Subcutaneous adipose tissue (tissue), 4 donors: ENCODE data around the gene FRRS1. TPM values are rescaled to one million over a fixed set of nuclear protein-coding genes. Genes with fewer than 3 reads are reported as not detected.

ENCODE experiments used
- CTCF ChIP-seq: fragments of 450-650 bp; IDR thresholded peaks from one replicate; pipeline ENCODE4 v1.5.1; 2016; ENCODE audit warnings: low read depth, mild to moderate bottlenecking, control low read depth, antibody characterized with exemption, moderate library complexity
- total RNA-seq, 4 donors: library from RNA; depleted of rRNA; stranded (reverse); fragments of >200 nt; gene quantifications; one replicate each; pipeline ENCODE4 v1.1.0, GENCODE V29; 2016

Gene FRRS1
- total RNA-seq, 4 donors from 2014 or later, result 2.4 to 31.4 (median 8.7) TPM

- no peak for TF ChIP-seq CTCF
Observed at GRCh38 chr1:99755664-99756063, 10.8 kb downstream of the FRRS1 start.

DNA sequence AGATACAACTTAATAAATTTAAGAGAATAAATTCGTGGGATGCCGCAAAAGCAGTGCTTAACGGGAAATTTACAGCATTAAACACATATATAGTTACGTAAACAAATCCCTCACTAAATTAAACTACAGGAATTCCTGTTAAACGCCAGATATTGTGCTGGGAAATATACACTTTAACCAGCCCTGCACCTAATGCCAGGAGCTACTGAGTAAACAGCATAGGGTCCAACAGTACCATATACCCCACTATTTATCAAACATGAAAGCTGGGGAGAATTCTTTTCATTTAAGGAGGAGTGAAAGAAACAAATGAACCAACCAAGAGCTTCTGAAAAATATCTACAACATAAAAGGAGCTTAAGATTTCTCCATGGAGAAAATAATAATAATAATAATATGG is 11.7 kb downstream of the FRRS1 start:
- TF ChIP-seq CTCF, result no peak

DNA sequence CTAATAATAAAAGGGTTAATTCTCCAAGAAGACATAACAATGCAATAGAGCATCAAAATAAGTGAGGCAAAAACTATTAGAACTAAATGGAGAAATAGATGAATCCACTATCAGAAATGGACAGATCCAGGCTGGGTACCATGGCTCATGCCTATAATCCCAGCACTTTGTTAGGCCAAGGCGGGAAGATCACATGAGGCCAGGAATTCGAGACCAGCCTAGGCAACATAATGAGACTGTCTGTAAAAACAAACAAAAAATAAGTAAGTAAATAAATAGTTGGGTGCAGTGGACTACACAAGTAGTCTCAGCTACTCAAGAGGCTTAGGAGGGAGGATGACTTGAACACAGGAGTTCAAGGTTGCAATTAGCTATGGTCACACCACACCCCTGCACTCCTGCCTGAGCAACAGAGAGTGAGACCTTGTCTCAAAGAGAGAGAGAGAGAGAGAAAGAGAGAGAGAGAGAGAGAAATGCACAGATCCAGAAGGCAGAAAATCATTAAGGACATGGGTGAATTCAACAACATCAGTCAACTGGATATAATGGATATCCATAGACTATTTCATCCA is 12.3 kb downstream of the FRRS1 start:
- TF ChIP-seq CTCF, result no peak

DNA sequence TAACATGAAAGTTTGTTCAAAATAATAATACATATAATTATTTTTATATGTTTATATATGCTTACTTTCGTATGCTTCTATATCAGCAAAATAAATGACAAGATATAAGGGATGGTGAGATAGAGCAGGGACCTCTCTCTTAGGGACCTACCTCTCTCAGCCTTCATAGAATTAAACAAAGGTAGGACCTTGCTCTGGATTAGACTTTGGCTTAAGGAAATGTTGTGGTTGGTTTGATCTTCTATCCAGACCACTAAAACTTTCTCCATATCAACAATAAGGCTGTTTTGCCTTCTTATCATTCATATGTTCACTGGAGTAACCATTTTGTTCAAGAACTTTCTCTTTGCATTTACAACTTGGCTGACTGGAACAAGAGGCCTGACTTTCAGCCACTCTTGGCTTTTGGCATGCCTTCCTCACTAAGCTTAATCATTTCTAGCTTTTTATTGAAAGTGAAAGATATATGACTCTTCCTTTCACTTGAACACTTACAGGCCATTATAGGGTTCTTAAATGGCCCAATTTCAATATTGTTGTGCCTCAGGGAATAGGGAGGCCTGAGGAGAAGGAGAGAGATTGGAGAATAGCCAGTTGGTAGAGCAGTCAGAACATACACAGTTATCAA is 14.4 kb downstream of the FRRS1 start:
- no peak for TF ChIP-seq CTCF

GRCh38 chr1:99749504-99750347 is 16.7 kb downstream of the FRRS1 start:
- no peak for TF ChIP-seq CTCF

DNA sequence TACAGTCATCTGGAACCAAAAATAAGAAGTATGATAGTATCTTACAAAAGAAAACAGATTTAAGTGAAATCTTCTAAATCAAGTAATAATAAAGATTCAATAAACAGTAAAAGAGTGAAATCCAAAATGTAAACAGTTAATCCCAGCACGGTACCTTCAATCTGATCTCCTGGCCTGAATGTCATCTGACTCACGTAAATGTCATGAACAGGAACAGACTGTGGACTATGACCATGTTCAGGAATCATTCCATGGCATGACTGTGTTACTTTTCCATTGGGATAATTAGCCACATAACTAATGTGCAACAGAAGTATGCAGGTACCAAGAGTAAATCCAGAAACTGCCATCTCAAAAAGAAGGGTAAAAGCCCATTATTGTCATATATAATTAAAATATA is 18.0 kb downstream of the FRRS1 start:
- no peak for TF ChIP-seq CTCF

DNA sequence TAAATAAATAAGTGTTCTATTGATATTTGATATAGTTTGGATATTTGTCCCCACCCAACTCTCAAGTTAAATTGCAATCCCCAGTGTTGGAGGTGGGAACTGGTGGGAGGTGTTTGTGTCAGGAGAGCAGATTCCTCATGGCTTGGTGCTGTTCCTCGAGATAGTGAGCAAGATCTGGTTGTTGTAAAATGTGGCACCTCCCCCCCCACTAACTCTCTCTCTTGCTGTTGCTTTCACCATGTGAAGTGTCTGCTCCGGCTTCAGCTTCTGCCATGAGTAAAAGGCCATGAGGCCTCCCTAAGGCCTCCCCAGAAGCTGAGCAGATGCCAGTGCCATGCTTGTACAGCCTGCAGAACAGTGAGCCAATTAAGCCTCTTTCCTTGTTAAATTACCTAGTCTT is 20.8 kb downstream of the FRRS1 start:
- no peak for TF ChIP-seq CTCF
